CD4-positive, alpha-beta T cell treated with Interleukin-6 for 4 hours (primary cell): ENCODE measurements around the gene MRPS6.

Source experiments
- DNase-seq: peaks from one replicate; pipeline ENCODE4 v3.0.0-alpha.2; 2020; ENCODE audit warnings: mixed read lengths

The MRPS6 gene

GRCh38 chr21:34182436-34182835, 109.1 kb downstream of the MRPS6 start:
- DNase-seq, result no peak

DNA sequence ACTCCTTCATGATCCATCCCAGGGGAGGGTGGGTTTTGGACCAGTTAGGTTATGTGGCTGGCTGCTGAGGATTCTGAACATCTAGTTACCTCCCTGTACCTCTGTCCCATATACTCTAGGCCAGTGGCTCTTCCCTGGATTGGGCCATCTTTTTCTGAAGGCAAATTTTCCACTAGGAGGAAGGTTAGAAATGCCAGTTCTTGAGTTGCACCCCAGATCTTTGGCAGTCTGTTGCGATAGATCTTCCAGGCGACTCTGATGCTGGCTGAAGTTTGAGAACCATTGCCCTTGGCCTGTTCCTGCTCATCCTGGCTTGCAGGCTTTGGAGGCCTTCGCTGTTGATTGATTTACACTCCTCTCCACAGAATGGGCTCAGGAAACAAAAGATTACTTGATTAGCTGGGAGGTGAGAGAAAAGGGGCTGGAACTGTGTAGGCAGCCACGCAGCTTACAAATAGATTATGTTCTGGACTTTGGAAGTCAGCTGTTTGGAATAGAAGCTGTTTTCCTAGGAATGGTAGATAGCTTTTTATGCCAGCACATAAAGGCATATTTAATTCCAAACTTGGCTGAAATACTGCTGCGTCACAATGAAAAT, 110.1 kb downstream of the MRPS6 start:
- DNase-seq, result no peak

GRCh38 chr21:34184232-34184631, 110.9 kb downstream of the MRPS6 start:
- DNase-seq, result no peak

DNA sequence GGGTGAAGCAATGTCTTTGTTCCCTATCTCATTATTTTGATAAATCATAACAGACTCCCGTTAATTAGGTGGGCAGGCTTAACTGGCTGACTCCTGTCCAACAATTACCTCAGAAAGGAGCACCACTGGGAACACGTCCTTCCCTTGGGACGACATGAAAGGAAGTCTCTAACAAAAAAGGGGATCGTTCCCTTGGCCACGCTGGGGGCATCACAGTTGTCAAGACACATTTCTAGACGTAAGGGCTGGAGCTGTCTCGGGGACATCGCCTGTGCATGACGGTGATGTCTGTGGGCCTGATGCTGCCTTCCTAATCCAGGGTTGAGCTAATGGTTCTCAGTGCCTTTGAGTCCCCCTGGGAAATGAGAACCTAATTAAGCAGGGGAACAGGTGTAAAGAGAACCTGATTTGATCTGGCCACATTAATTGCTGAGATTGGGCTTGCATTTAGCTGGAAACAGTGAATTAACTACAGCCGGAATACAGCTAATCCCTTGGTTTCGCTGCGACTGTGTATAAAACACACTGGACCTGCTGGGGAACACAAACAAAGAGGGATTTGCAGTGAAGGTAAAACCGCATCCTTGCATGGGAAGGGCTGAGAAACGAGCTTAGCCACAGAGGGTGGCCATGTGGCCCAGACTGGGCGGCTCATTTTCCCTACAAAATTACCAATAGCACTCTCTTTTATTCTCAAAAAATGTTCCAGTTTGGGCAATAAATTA, 111.8 kb downstream of the MRPS6 start:
- DNase-seq, result no peak

DNA sequence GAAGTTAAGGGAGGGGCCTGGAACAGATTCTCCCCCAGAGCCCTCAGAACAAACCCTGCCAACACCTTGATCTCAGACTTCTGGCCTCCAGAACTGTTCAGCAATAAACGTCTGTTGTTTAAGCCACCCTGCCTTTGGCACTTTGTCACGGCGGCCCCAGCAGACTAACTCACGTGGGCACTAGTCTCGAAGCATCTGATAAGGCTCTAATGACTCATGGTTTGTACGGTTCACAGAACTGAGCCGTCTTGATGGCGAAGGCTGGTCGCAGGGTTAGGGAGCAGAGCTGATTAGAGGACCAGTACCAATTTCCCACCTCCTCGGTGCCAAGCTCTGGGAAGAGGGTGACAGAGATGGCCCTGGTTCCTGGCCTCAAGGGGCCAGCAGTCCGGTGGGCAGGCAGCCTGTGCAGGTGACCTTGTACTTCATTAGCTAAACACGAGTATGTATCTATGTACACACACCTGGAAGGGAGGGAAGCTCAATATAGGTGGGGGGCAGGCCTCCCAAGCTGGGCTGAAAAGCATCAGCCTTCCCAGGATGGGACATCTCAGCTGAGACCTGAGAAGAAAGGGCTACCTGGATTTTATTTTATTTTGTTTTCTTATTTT, 112.8 kb downstream of the MRPS6 start:
- no peak for DNase-seq

DNA sequence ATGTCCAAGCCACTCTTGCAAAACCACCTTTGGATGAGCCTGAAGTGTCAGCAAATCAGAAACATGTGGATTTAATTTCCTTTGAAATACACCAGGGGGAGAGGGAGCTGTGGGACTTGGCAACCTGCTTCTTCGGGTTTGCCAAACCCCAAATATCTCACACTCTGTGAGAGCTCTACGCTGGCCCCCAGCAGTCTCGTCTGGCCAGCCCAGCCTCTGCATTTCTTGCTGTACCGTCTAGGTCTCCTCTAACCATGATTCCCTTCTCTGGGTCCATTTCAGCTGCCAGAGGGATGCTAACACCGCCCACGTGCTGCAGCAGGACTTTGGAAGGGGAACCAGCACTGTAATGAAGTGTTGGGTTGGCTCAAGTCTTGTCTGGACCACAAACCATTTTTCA, 114.6 kb downstream of the MRPS6 start:
- no peak for DNase-seq

DNA sequence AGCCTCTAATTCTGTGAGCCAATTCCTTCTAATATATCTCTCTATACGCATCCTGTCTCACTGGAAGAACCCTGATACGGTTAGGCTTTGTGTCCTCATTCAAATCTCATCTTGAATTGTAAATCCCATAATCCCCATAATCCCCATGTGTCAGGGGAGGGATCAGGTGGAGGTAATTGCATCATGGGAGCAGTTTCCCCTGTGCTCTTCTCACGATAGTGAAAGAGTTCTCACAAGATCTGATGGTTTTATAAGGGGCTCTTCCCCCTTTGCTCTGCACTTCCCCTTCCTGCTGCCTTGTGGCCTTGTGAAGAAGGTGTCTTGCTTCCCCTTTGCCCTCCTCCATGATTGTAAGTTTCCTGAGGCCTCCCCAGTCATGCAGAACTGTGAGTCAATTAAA, 116.1 kb downstream of the MRPS6 start:
- no peak for DNase-seq

GRCh38 chr21:34190576-34191321, 117.4 kb downstream of the MRPS6 start:
- no peak for DNase-seq

GRCh38 chr21:34191876-34192275, 118.5 kb downstream of the MRPS6 start:
- DNase-seq, result no peak
